Neural cell (in vitro differentiated cells): ENCODE results near the gene NBDY. TPM values are rescaled to one million over a fixed set of nuclear protein-coding genes. Genes with fewer than 3 reads are reported as not detected.

Source experiments
- H2AFZ ChIP-seq: fragments of 200-600, 300-800 bp; sonication (generic), shearing (Covaris generic); 2 replicates; pipeline ENCODE4 v1.6.0; 2014; ENCODE audit warnings: low read depth, mild to moderate bottlenecking, antibody characterized with exemption, low read length, moderate library complexity
- H3F3A ChIP-seq: fragments of 200-600 bp; shearing (Covaris generic); 2 replicates; pipeline ENCODE4 v1.6.1; 2016; ENCODE audit warnings: mild to moderate bottlenecking, moderate library complexity, mixed read lengths, antibody characterized with exemption, low read length; ENCODE audit not compliant: insufficient read depth, poor library complexity, severe bottlenecking
- H3K27ac ChIP-seq: fragments of 200-600, 300-800 bp; sonication (generic), shearing (Covaris generic); 2 replicates; pipeline ENCODE4 v1.5.1; 2014; ENCODE audit warnings: mild to moderate bottlenecking, low read length, moderate library complexity
- H3K27me3 ChIP-seq: fragments of 300-800, 200-600 bp; sonication (generic), shearing (Covaris generic); 2 replicates; pipeline ENCODE4 v1.6.0; 2014; ENCODE audit warnings: mild to moderate bottlenecking, low read depth, low read length, moderate library complexity; ENCODE audit not compliant: insufficient read depth
- H3K36me3 ChIP-seq: fragments of 300-800, 200-600 bp; sonication (generic), shearing (Covaris generic); 2 replicates; pipeline ENCODE4 v1.5.1; 2014; ENCODE audit warnings: mild to moderate bottlenecking, antibody characterized with exemption, low read length, moderate library complexity; ENCODE audit not compliant: insufficient read depth
- H3K4me2 ChIP-seq: fragments of 300-800, 200-600 bp; sonication (generic), shearing (Covaris generic); 2 replicates; pipeline ENCODE4 v1.6.0; 2014; ENCODE audit warnings: mild to moderate bottlenecking, low read length
- H3K4me3 ChIP-seq: fragments of 300-800, 200-600 bp; sonication (generic), shearing (Covaris generic); 2 replicates; pipeline ENCODE4 v1.5.1; 2014; ENCODE audit warnings: mild to moderate bottlenecking, low read length, moderate library complexity
- H3K79me2 ChIP-seq: fragments of 200-600 bp; shearing (Covaris generic); replicated peaks from 2 replicates; pipeline ENCODE4 v1.6.0; 2014; ENCODE audit warnings: mild to moderate bottlenecking, low read length, moderate library complexity; ENCODE audit not compliant: insufficient read depth
- H3K9ac ChIP-seq: fragments of 300-800, 200-600 bp; sonication (generic), shearing (Covaris generic); 2 replicates; pipeline ENCODE4 v1.6.1; 2016; ENCODE audit warnings: mild to moderate bottlenecking, low read length, mixed read lengths
- H3K9me2 ChIP-seq: fragments of 200-600 bp; shearing (Covaris generic); 2 replicates; pipeline ENCODE4 v1.6.1; 2016; ENCODE audit warnings: mild to moderate bottlenecking, low read length, mixed read lengths; ENCODE audit not compliant: insufficient read depth
- H3K9me3 ChIP-seq: fragments of 200-600, 300-800 bp; sonication (generic), shearing (Covaris generic); 2 replicates; pipeline ENCODE4 v1.6.1; 2016; ENCODE audit warnings: mild to moderate bottlenecking, mixed run types, low read length, moderate library complexity, mixed read lengths
- H4K20me1 ChIP-seq: fragments of 200-600 bp; shearing (Covaris generic); 2 replicates; pipeline ENCODE4 v1.6.1; 2016; ENCODE audit warnings: mild to moderate bottlenecking, mixed run types; ENCODE audit not compliant: insufficient read depth
- CTCF ChIP-seq: fragments of 450-650 bp; IDR thresholded peaks from 2 replicates; pipeline ENCODE4 v1.5.1; 2014; ENCODE audit warnings: antibody characterized with exemption, mild to moderate bottlenecking, moderate library complexity; ENCODE audit not compliant: poor library complexity, severe bottlenecking
- EP300 ChIP-seq: fragments of 450-650 bp; conservative IDR thresholded peaks from 2 replicates; pipeline ENCODE4 v1.6.1; 2014; ENCODE audit warnings: antibody characterized with exemption, mild to moderate bottlenecking, moderate library complexity; ENCODE audit not compliant: poor library complexity, severe bottlenecking
- EZH2 ChIP-seq: fragments of 200-600, 300-800 bp; shearing (Covaris generic), sonication (generic); IDR thresholded peaks from 2 replicates; pipeline ENCODE4 v1.6.1; 2014; ENCODE audit warnings: antibody characterized with exemption, low read length, borderline replicate concordance, mild to moderate bottlenecking; ENCODE audit not compliant: insufficient read depth, poor library complexity, severe bottlenecking
- POLR2AphosphoS5 ChIP-seq: IDR thresholded peaks from 2 replicates; pipeline ENCODE4 v1.6.1; 2012
- RAD21 ChIP-seq: fragments of 450-650 bp; conservative IDR thresholded peaks from 2 replicates; pipeline ENCODE4 v1.6.1; 2014; ENCODE audit warnings: antibody characterized with exemption, mild to moderate bottlenecking, moderate library complexity
- REST ChIP-seq: IDR thresholded peaks from 2 replicates; pipeline ENCODE4 v1.6.1; 2012; ENCODE audit warnings: borderline replicate concordance
- SMC3 ChIP-seq: fragments of 450-650 bp; conservative IDR thresholded peaks from 2 replicates; pipeline ENCODE4 v1.6.1; 2014; ENCODE audit warnings: antibody characterized with exemption, mild to moderate bottlenecking, moderate library complexity; ENCODE audit not compliant: poor library complexity
- TAF1 ChIP-seq: IDR thresholded peaks from 2 replicates; pipeline ENCODE4 v1.6.1; 2012; ENCODE audit warnings: low read depth
- polyA plus RNA-seq: library from polyadenylated mRNA; depleted of rRNA; stranded (reverse); fragments of >200 nt; gene quantifications from 2 replicates; pipeline ENCODE4 v1.2.3, GENCODE V29; 2014

Gene NBDY
- polyA plus RNA-seq, 1 donor from 2014 or later: 29.7 TPM

- H3K4me3 ChIP-seq: no peak overlapping the region
- no peak overlapping the region for H2AFZ ChIP-seq
- no peaks in the 10 kb centered on the region for H3K36me3 ChIP-seq
- no peaks in the 10 kb centered on the region for H3F3A ChIP-seq
- no peaks in the 10 kb centered on the region for H3K9me3 ChIP-seq
- no peaks in the 10 kb centered on the region for H3K9me2 ChIP-seq
- no peaks in the 10 kb centered on the region for H4K20me1 ChIP-seq
- H3K79me2 ChIP-seq: no peaks in the 10 kb centered on the region
- no peak for TF ChIP-seq EZH2
- no peak for TF ChIP-seq SMC3
- no peak overlapping the region for H3K27ac ChIP-seq
- no peak overlapping the region for H3K9ac ChIP-seq
- H3K4me2 ChIP-seq: no peak overlapping the region
- H3K27me3 ChIP-seq: no peaks in the 10 kb centered on the region
Observed at GRCh38 chrX:56785442-56785841, 56.4 kb downstream of the NBDY start.

GRCh38 chrX:56786889-56787733 lies 58.1 kb downstream of the NBDY start:
- Histone ChIP-seq H3F3A (no peaks in the 10 kb centered on the region), H3K27ac (no peak overlapping the region), H3K79me2 (no peaks in the 10 kb centered on the region), H3K9me3 (no peaks in the 10 kb centered on the region), H3K27me3 (no peaks in the 10 kb centered on the region), H3K9me2 (no peaks in the 10 kb centered on the region), H3K4me3 (no peak overlapping the region), H3K4me2 (no peak overlapping the region), H3K9ac (no peak overlapping the region), H2AFZ (no peak overlapping the region), H3K36me3 (no peaks in the 10 kb centered on the region), H4K20me1 (no peaks in the 10 kb centered on the region)
- no peak for TF ChIP-seq SMC3
- no peak for TF ChIP-seq RAD21
- TF ChIP-seq POLR2AphosphoS5: no peak
- TF ChIP-seq EZH2: no peak
- no peak for TF ChIP-seq CTCF

- H3K9me2 ChIP-seq: no peaks in the 10 kb centered on the region
- H3K27me3 ChIP-seq: no peaks in the 10 kb centered on the region
- H4K20me1 ChIP-seq: no peaks in the 10 kb centered on the region
- H3K27ac ChIP-seq: no peak overlapping the region
- no peak overlapping the region for H2AFZ ChIP-seq
- no peaks in the 10 kb centered on the region for H3K79me2 ChIP-seq
- H3K4me3 ChIP-seq: no peak overlapping the region
- H3K9ac ChIP-seq: no peak overlapping the region
- no peak for TF ChIP-seq EP300
- no peak for TF ChIP-seq REST
- no peak for TF ChIP-seq RAD21
- TF ChIP-seq TAF1: no peak
- no peaks in the 10 kb centered on the region for H3K9me3 ChIP-seq
- H3F3A ChIP-seq: no peaks in the 10 kb centered on the region
- H3K36me3 ChIP-seq: no peaks in the 10 kb centered on the region
- no peak overlapping the region for H3K4me2 ChIP-seq
Observed at GRCh38 chrX:56787734-56788152, 58.7 kb downstream of the NBDY start.
